ENCODE results near the gene OTOR. TPM values are rescaled to one million over a fixed set of nuclear protein-coding genes. Genes with fewer than 3 reads are reported as not detected.

Gene OTOR
- total RNA-seq, 1 experiment from 2014 or later, result not detected

DNA sequence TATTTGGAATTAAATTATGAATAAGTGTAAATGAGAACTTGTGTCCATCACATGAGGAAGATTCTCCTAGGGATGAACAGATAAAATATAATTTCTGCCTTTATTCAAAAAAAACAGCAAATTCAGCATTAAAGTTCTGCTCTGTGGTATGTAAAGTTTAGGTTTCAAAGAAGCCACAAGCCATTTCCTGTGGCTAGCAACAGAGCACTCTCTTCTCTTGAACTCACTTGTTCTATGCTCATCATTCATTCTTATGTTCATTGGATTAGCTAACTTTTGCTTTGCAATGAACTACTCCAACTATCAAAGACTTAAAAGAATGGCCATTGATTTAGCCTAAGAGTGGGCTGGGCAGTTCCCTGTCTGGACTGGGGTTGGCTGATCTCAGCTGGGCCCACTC is 39.1 kb upstream of the OTOR start:
- DNase-seq (ENCODE audit: low read depth, low spot score) (no peak), ATAC-seq (no peak)
- Histone ChIP-seq H3K27ac (ENCODE audit: low read length) (no peak overlapping the region), H3K9me3 (ENCODE audit: control insufficient read depth, insufficient read depth, low read depth, low read length) (no peaks in the 10 kb centered on the region), H3K4me3 (ENCODE audit: low read depth in 2 of 2, low read length in 2 of 2) (no peak overlapping the region), H3K36me3 (ENCODE audit: control insufficient read depth, insufficient read depth, low read length) (no peaks in the 10 kb centered on the region), H3K4me1 (ENCODE audit: control insufficient read depth, insufficient read depth, low read length) (no peaks in the 10 kb centered on the region), H3K27me3 (ENCODE audit: control insufficient read depth, insufficient read depth, low read length) (peaks cover 5% of the 10 kb centered on the region; the same call in 1 of the 2 replicates)
- intact Hi-C loops (cut with micrococcal nuclease; ENCODE audit: unreplicated experiment) (no loop called here), in situ Hi-C loops (cut with HindIII; ENCODE audit: low pct_unique_long_range_greater_than_20kb, low sequenced_read_pairs) (no loop called here)
- no TSS peak for BruUV-seq (replicated peaks)
- ChIA-PET POLR2A (no interaction called here), CTCF (no interaction called here)
- TF ChIP-seq POLR2AphosphoS5 (IDR thresholded peaks at IDR 0.05; ENCODE audit: low read depth, low read length), result no peak
- TF ChIP-seq CTCF (IDR thresholded peaks at IDR 0.05), result no peak
- TF ChIP-seq, protein P1, sequence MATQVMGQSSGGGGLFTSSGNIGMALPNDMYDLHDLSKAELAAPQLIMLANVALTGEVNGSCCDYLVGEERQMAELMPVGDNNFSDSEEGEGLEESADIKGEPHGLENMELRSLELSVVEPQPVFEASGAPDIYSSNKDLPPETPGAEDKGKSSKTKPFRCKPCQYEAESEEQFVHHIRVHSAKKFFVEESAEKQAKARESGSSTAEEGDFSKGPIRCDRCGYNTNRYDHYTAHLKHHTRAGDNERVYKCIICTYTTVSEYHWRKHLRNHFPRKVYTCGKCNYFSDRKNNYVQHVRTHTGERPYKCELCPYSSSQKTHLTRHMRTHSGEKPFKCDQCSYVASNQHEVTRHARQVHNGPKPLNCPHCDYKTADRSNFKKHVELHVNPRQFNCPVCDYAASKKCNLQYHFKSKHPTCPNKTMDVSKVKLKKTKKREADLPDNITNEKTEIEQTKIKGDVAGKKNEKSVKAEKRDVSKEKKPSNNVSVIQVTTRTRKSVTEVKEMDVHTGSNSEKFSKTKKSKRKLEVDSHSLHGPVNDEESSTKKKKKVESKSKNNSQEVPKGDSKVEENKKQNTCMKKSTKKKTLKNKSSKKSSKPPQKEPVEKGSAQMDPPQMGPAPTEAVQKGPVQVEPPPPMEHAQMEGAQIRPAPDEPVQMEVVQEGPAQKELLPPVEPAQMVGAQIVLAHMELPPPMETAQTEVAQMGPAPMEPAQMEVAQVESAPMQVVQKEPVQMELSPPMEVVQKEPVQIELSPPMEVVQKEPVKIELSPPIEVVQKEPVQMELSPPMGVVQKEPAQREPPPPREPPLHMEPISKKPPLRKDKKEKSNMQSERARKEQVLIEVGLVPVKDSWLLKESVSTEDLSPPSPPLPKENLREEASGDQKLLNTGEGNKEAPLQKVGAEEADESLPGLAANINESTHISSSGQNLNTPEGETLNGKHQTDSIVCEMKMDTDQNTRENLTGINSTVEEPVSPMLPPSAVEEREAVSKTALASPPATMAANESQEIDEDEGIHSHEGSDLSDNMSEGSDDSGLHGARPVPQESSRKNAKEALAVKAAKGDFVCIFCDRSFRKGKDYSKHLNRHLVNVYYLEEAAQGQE (IDR thresholded peaks at IDR 0.05; ENCODE audit: insufficient read depth in 1 of 2, low read depth in 2 of 2, low read length in 1 of 2), result no peak
- TF ChIP-seq SIN3A (IDR thresholded peaks at IDR 0.05; ENCODE audit: borderline replicate concordance, insufficient read depth, low read depth, low read length), result no peak
- TF ChIP-seq TCF7L2 (IDR thresholded peaks at IDR 0.05; ENCODE audit: low read depth, low read length), result no peak

DNA sequence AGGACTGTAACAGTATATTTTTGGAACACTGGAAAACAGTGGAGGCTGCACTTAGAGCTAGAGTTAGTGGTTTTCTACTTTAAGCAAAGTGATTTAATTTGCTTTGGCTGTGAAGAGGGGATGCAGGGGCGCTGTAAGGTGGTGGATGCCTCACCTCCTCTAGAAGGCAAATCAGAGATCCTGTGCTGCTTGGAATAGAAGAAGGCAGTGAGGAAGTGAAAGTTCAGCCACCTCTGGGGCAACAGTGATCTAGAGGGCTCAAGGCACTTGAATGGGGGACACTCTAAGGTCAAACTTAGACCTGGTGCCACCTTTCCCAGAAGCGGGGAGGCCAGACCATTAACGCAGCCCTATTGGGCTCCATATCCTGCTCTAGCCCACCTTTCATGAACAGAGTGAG is 37.4 kb upstream of the OTOR start:
- Histone ChIP-seq H3K27ac (ENCODE audit: low read length) (no peak overlapping the region), H3K4me3 (ENCODE audit: low read depth in 2 of 2, low read length in 2 of 2) (no peak overlapping the region), H3K9me3 (ENCODE audit: control insufficient read depth, insufficient read depth, low read depth, low read length) (no peaks in the 10 kb centered on the region), H3K36me3 (ENCODE audit: control insufficient read depth, insufficient read depth, low read length) (no peaks in the 10 kb centered on the region), H3K4me1 (ENCODE audit: control insufficient read depth, insufficient read depth, low read length) (no peaks in the 10 kb centered on the region), H3K27me3 (ENCODE audit: control insufficient read depth, insufficient read depth, low read length) (peaks cover 5% of the 10 kb centered on the region; the same call in 1 of the 2 replicates)
- BruUV-seq (replicated peaks), result no TSS peak
- TF ChIP-seq TCF7L2 (IDR thresholded peaks at IDR 0.05; ENCODE audit: low read depth, low read length), result no peak
- no peak for TF ChIP-seq SIN3A (IDR thresholded peaks at IDR 0.05; ENCODE audit: borderline replicate concordance, insufficient read depth, low read depth, low read length)
- no peak for TF ChIP-seq CTCF (IDR thresholded peaks at IDR 0.05)
- TF ChIP-seq POLR2AphosphoS5 (IDR thresholded peaks at IDR 0.05; ENCODE audit: low read depth, low read length), result no peak
- TF ChIP-seq, protein P1 (IDR thresholded peaks at IDR 0.05; ENCODE audit: insufficient read depth in 1 of 2, low read depth in 2 of 2, low read length in 1 of 2), result no peak
- CTCF ChIA-PET, result no interaction called here
- intact Hi-C loops (cut with micrococcal nuclease; ENCODE audit: unreplicated experiment), result no loop called here
- DNase-seq (ENCODE audit: low read depth, low spot score), result no peak
- POLR2A ChIA-PET, result no interaction called here
- in situ Hi-C loops (cut with HindIII; ENCODE audit: low pct_unique_long_range_greater_than_20kb, low sequenced_read_pairs), result no loop called here
- ATAC-seq, result no peak

Measured in Panc1 (cell line).